Measurements from ENCODE around the gene ZSWIM7.

GRCh38 chr17:16013943-16014407, 14.5 kb upstream of the ZSWIM7 start:
- TF ChIP-seq CTCF (IDR thresholded peaks at IDR 0.05) (peak; percentile 38 to 47 (median 42)), POLR2A (IDR thresholded peaks at IDR 0.05) (no peak)

Measured in right lobe of liver (tissue), 4 donors.